ENCODE data around the gene SPACDR.
"Not testable (repeated sequence)": the region's sequence is repeated elsewhere in the genome, so short reads cannot be mapped to it uniquely, and the experiment has no call there.

The SPACDR gene

GRCh38 chr7:100464210-100464660 is at the start of gene SPACDR:
SPACDR (minus strand) TSS chr7:100464260; CDS start chr7:100464025, 235 bp downstream.
- no peak within 1 kb of the TSS for H3K4me3 ChIP-seq
- peak within 1 kb of the TSS in 1 of 21 experiments; percentile 7 for H3K27ac ChIP-seq

- H3K27ac ChIP-seq, result no peak overlapping the region
- H3K4me3 ChIP-seq, result no peak overlapping the region
Measured at GRCh38 chr7:100513212-100513810, 49.3 kb upstream of the SPACDR start.

GRCh38 chr7:100510437-100511239 is 46.6 kb upstream of the SPACDR start:
- H3K27ac ChIP-seq, result no peak overlapping the region
- no peak overlapping the region for H3K4me3 ChIP-seq

- H3K27ac ChIP-seq, result peak overlapping the region in 1 of 21 experiments; percentile 69
- H3K4me3 ChIP-seq, result no peak overlapping the region
Measured at GRCh38 chr7:100509231-100509630, 45.2 kb upstream of the SPACDR start.

- H3K27ac ChIP-seq, result no peak overlapping the region
Measured at GRCh38 chr7:100506356-100506923, 42.4 kb upstream of the SPACDR start.

DNA sequence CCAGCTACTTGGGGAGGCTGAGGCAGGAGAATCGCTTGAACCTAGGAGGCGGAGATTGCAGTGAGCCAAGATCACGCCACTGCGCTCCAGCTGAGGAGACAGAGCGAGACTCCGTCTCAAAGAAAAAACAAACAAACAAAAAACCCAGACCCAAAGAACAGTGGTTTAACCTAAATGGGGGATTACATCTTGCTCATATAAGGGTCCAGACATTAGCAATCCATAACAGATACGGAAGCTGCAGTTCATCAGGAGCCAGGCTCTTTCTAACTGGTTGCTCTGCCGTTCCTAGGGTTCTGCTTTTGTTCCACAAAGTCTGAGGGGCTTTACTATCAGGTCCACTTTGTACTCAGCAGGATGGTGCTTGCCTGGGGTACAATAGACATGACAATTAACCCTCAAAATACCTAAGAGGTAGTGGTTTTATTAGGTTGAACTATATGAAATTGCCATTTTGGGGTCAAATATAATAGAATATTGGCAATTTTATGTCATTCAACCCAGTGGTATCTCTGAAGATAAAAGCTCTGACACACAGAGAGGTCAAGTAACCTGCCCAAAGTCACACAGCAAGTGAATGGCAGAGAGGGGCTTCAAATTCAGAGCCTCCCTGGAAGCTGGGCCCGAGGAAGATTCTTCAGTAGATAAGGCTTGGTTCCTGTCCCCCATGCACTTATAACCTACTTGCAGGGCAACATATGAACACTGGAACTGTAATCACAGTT is 41.0 kb upstream of the SPACDR start:
- H3K27ac ChIP-seq, result no peak overlapping the region
- H3K4me3 ChIP-seq, result no peak overlapping the region

More at GRCh38 chr7:100506356-100506923, 42.4 kb upstream of the SPACDR start:
- H3K4me3 ChIP-seq, result no peak overlapping the region

- not testable (repeated sequence) for H3K27ac ChIP-seq, H3K4me3 ChIP-seq
Measured at GRCh38 chr7:100504031-100504430, 40.0 kb upstream of the SPACDR start.

DNA sequence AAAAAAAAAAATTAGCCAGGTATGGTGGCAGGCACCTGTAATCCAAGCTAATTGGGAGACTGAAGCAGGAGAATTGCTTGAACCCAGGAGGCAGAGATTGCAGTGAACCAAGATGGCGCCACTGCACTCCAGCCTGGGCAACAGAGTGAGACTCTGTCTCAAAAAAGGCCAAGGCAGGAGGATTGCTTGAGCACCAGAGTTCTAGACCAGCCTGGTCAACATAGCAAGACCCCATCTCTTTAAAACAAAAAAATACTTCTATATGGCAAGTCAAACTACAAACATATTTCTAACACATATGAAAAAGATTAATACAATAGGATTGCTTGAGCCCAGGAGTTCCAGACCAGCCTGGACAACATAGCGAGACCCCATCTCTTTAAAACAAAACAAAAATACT is 36.7 kb upstream of the SPACDR start:
- H3K4me3 ChIP-seq, H3K27ac ChIP-seq: not testable (repeated sequence)

DNA sequence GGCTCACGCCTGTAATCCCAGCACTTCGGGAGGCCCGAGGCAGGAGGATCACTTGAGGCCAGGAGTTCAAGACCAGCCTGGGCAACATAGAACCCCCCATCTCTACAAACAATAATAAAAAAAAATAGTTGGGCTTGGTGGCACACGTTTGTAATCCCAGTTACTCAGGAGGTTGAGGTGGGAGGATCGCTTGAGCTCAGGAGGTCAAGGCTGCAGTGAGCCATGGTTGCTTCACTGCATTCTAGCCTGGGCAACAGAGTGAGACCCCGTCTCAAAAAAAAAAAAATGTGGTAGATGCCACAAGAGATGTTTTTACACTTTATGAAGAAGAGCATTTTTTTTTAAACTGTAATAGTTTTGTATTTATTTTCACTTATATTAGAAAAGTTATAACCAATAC is 32.4 kb upstream of the SPACDR start:
- Histone ChIP-seq H3K4me3 (no peak overlapping the region), H3K27ac (no peak overlapping the region)

- H3K27ac ChIP-seq, result peak overlapping the region in 5 of 21 experiments; percentile 5 to 43 (median 11)
Measured at GRCh38 chr7:100493476-100494264, 29.6 kb upstream of the SPACDR start.

GRCh38 chr7:100492738-100493475 is 28.8 kb upstream of the SPACDR start:
- Histone ChIP-seq H3K27ac (peak overlapping the region in 2 of 21 experiments; percentile 5 to 15), H3K4me3 (peak overlapping the region in 4 of 7 experiments; percentile 21 to 40 (median 28))

More at GRCh38 chr7:100493476-100494264, 29.6 kb upstream of the SPACDR start:
- peak overlapping the region in 5 of 7 experiments; percentile 4 to 40 (median 23) for H3K4me3 ChIP-seq

- H3K27ac ChIP-seq, result no peak overlapping the region
- no peak overlapping the region for H3K4me3 ChIP-seq
Measured at GRCh38 chr7:100491192-100491578, 27.1 kb upstream of the SPACDR start.

DNA sequence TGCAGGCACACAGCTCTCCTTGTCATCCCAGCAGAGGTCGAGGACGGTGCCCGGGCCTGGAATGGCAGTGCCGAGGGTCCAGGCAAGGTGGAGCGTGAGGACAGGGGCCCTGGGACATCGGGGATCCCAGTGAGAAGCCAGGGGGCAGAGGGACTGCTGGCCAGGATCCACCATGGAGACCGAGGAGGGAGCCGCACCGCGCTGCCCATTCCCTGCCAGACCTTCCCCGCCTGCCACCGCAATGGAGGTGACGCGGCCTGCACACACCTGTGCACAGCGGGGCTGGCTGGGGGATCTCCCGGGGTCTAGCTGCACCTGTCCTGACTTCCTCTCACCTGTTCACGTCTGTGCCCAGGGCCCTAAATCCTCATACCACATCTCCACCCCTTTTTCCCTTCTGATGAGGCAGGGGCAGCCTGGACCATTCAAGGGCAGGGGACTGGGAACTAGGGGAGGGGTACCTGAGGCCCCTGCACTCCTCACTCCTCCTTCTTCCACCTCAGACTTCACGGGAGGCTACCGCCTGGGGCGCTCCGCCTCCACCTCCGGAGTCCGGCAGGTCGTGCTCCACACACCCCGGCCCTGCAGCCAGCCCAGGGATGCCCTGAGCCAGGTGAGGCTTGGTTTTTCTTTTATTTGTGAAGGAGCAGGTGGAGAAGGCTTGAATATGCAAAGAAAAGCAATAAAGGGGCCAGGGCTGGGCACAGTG is 26.6 kb upstream of the SPACDR start:
- no peak overlapping the region for H3K27ac ChIP-seq
- H3K4me3 ChIP-seq, result no peak overlapping the region

DNA sequence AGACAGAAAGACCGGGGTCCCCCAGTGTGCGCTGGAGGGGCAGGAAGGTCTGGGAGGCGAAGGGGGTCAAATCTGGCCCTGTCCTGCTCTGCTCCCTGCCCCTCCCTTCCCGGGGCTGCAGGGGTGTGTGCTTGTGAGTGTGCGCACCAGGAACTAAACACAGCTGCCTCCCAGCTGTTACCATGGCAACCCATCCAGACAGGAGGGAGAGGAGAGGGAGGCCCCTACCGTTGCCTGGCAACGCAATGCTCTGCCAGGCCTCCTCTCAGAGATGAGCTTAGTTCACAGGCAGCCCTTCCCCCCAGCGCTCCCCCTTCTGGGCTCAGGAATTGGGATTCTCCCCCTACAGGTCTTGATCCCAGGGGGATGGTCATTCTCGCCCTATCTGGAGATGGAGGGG is 25.8 kb upstream of the SPACDR start:
- H3K27ac ChIP-seq, result no peak overlapping the region
- H3K4me3 ChIP-seq, result no peak overlapping the region

GRCh38 chr7:100489121-100489520 is 25.1 kb upstream of the SPACDR start:
- Histone ChIP-seq H3K4me3 (no peak overlapping the region), H3K27ac (no peak overlapping the region)

DNA sequence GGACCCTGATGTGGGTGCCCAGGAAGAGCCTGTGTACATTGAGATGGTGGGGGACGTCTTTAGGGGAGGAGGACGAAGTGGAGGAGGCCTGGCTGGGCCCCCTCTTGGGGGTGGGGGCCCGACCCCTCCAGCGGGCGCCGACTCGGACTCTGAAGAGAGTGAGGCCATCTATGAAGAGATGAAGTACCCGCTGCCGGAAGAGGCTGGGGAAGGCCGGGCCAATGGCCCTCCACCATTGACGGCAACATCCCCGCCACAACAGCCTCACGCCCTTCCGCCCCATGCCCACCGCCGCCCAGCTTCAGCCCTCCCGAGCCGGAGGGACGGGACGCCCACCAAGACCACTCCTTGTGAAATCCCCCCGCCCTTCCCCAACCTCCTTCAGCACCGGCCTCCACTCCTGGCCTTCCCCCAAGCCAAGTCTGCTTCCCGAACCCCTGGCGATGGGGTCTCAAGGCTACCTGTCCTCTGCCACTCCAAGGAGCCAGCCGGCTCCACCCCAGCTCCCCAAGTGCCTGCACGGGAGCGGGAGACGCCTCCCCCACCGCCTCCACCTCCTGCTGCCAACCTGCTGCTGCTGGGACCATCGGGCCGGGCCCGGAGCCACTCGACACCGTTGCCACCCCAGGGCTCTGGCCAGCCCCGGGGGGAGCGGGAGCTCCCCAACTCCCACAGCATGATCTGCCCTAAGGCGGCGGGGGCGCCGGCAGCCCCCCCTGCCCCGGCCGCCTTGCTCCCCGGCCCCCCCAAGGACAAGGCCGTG is 24.5 kb upstream of the SPACDR start:
- Histone ChIP-seq H3K27ac (no peak overlapping the region), H3K4me3 (no peak overlapping the region)

DNA sequence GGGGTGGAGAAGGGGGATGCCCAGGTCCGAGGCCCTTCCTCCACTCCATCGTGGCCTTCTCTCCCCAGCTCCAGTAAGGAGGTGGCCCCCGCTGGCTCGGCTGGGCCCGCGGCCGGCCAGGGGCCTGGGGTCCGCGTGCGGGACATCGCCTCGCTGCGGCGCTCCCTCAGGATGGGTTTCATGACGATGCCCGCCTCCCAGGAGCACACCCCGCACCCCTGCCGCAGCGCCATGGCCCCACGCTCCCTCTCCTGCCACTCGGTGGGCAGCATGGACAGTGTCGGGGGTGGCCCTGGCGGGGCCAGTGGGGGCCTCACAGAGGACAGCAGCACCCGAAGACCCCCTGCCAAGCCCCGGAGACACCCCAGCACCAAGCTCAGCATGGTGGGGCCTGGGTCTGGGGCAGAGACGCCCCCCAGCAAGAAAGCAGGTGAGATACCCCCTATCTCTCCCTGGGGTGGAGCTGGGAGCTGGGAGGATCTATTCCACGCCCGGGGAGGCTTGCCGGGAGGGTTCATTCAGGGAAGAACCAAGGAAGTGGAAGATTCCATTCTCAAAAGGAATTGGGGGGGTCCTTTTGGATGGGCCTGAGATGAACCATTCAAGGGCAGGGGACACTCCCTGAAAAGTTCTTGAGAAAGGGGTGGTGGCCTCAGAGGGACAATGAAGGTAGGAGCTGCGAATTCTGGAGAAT is 22.8 kb upstream of the SPACDR start:
- Histone ChIP-seq H3K4me3 (no peak overlapping the region), H3K27ac (no peak overlapping the region)
